HEK293 (cell line): ENCODE data around the gene SMIM7.

Experiments
- REPIN1 ChIP-seq: fragments of 450-650 bp; formaldehyde crosslinking; IDR thresholded peaks from 2 replicates; pipeline ENCODE4 v1.5.1; 2017; ENCODE audit warnings: missing biosample characterization, missing genetic modification characterization, low read depth
- TCF7L2 ChIP-seq: IDR thresholded peaks from 2 replicates; pipeline ENCODE4 v1.6.1; 2011; ENCODE audit warnings: low read depth, mild to moderate bottlenecking, inconsistent platforms, low read length, moderate library complexity, borderline replicate concordance
- ZEB2 ChIP-seq: fragments of 450-650 bp; formaldehyde crosslinking; IDR thresholded peaks from 2 replicates; pipeline ENCODE4 v1.5.1; 2016; ENCODE audit warnings: missing biosample characterization, missing genetic modification characterization
- ZFHX2 ChIP-seq: fragments of 450-650 bp; formaldehyde crosslinking; conservative IDR thresholded peaks from 2 replicates; pipeline ENCODE4 v1.5.1; 2016; ENCODE audit warnings: missing biosample characterization, missing genetic modification characterization
- ZNF10 ChIP-seq: fragments of 450-650 bp; formaldehyde crosslinking; IDR thresholded peaks from 2 replicates; pipeline ENCODE4 v1.5.1; 2017; ENCODE audit warnings: missing biosample characterization, missing genetic modification characterization
- ZNF423 ChIP-seq: fragments of 450-650 bp; formaldehyde crosslinking; IDR thresholded peaks from 2 replicates; pipeline ENCODE4 v1.5.1; 2016; ENCODE audit warnings: missing biosample characterization, missing genetic modification characterization
- ZNF530 ChIP-seq: fragments of 450-650 bp; formaldehyde crosslinking; IDR thresholded peaks from 2 replicates; pipeline ENCODE4 v1.5.1; 2016; ENCODE audit warnings: low read depth, missing biosample characterization, missing genetic modification characterization
- TF ChIP-seq, protein P1 (sequence below): fragments of 450-650 bp; formaldehyde crosslinking; IDR thresholded peaks from 2 replicates; pipeline ENCODE4 v1.5.1; 2016; ENCODE audit warnings: missing biosample characterization, missing genetic modification characterization
- TF ChIP-seq, protein P2 (sequence below): fragments of 450-650 bp; formaldehyde crosslinking; IDR thresholded peaks from 2 replicates; pipeline ENCODE4 v1.5.1; 2016; ENCODE audit warnings: missing biosample characterization, missing genetic modification characterization

DNA sequence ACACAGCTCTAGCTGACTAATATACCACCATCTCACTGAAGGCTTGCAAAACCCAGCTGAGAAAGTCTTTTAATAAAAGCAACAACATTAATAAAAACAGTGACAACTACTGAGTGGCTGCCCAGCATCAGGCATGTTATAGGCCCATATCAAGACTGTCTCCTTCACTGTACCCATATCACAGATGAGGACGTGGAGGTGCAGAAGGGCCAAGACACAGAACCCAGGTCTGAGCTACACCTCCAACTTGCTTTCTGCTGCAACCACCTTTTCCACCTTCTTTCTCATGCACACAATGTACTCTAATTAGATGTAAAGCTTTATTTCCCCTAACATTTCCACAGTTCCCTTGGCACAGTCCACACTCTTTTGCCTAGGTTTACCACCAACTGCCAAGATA, 21.3 kb downstream of the SMIM7 start:
- TF ChIP-seq, protein P1, sequence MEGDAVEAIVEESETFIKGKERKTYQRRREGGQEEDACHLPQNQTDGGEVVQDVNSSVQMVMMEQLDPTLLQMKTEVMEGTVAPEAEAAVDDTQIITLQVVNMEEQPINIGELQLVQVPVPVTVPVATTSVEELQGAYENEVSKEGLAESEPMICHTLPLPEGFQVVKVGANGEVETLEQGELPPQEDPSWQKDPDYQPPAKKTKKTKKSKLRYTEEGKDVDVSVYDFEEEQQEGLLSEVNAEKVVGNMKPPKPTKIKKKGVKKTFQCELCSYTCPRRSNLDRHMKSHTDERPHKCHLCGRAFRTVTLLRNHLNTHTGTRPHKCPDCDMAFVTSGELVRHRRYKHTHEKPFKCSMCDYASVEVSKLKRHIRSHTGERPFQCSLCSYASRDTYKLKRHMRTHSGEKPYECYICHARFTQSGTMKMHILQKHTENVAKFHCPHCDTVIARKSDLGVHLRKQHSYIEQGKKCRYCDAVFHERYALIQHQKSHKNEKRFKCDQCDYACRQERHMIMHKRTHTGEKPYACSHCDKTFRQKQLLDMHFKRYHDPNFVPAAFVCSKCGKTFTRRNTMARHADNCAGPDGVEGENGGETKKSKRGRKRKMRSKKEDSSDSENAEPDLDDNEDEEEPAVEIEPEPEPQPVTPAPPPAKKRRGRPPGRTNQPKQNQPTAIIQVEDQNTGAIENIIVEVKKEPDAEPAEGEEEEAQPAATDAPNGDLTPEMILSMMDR (tag by site-specific recombination): no peak
- TF ChIP-seq ZNF423 (tag by site-specific recombination): no peak
- TF ChIP-seq ZNF530 (tag by site-specific recombination): no peak
- no peak for TF ChIP-seq REPIN1
- TF ChIP-seq ZEB2 (tag by site-specific recombination): no peak
- no peak for TF ChIP-seq ZFHX2 (tag by site-specific recombination)
- TF ChIP-seq TCF7L2: no peak
- TF ChIP-seq ZNF10 (tag by site-specific recombination): no peak
- TF ChIP-seq, protein P2, sequence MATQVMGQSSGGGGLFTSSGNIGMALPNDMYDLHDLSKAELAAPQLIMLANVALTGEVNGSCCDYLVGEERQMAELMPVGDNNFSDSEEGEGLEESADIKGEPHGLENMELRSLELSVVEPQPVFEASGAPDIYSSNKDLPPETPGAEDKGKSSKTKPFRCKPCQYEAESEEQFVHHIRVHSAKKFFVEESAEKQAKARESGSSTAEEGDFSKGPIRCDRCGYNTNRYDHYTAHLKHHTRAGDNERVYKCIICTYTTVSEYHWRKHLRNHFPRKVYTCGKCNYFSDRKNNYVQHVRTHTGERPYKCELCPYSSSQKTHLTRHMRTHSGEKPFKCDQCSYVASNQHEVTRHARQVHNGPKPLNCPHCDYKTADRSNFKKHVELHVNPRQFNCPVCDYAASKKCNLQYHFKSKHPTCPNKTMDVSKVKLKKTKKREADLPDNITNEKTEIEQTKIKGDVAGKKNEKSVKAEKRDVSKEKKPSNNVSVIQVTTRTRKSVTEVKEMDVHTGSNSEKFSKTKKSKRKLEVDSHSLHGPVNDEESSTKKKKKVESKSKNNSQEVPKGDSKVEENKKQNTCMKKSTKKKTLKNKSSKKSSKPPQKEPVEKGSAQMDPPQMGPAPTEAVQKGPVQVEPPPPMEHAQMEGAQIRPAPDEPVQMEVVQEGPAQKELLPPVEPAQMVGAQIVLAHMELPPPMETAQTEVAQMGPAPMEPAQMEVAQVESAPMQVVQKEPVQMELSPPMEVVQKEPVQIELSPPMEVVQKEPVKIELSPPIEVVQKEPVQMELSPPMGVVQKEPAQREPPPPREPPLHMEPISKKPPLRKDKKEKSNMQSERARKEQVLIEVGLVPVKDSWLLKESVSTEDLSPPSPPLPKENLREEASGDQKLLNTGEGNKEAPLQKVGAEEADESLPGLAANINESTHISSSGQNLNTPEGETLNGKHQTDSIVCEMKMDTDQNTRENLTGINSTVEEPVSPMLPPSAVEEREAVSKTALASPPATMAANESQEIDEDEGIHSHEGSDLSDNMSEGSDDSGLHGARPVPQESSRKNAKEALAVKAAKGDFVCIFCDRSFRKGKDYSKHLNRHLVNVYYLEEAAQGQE (tag by site-specific recombination): no peak
